CD4-positive, alpha-beta T cell treated with Interleukin-12 subunit alpha and Interleukin-12 subunit beta, for 1 hour (primary cell): ENCODE data around the gene DUSP9.

Experiments
- DNase-seq: peaks from one replicate; pipeline ENCODE4 v3.0.0-alpha.2; 2020

DUSP9 gene

GRCh38 chrX:153649178-153649914, 2.3 kb downstream of the DUSP9 start:
- DNase-seq: peak; percentile 44

GRCh38 chrX:153649915-153650782, 3.1 kb downstream of the DUSP9 start:
- no peak for DNase-seq

- DNase-seq: no peak
These were observed 4.0 kb downstream of the DUSP9 start for GRCh38 chrX:153650959-153651358.

- no peak for DNase-seq
These were observed 4.6 kb downstream of the DUSP9 start for GRCh38 chrX:153651540-153652079.

- DNase-seq: no peak
These were observed 6.6 kb downstream of the DUSP9 start for GRCh38 chrX:153653556-153653955.

GRCh38 chrX:153657161-153657560, 10.2 kb downstream of the DUSP9 start:
- no peak for DNase-seq

- DNase-seq: no peak
These were observed 12.3 kb downstream of the DUSP9 start for GRCh38 chrX:153659268-153659667.

- peak; percentile 61 for DNase-seq
These were observed 15.3 kb downstream of the DUSP9 start for GRCh38 chrX:153662266-153662665.

- no peak for DNase-seq
These were observed 18.8 kb downstream of the DUSP9 start for GRCh38 chrX:153665726-153666306.

- no peak for DNase-seq
These were observed 20.4 kb downstream of the DUSP9 start for GRCh38 chrX:153667281-153667955.

- peak; percentile 76 for DNase-seq
These were observed 21.0 kb downstream of the DUSP9 start for GRCh38 chrX:153667956-153668396.

- no peak for DNase-seq
These were observed 21.6 kb downstream of the DUSP9 start for GRCh38 chrX:153668423-153669173.

GRCh38 chrX:153669174-153669890, 22.3 kb downstream of the DUSP9 start:
- DNase-seq: peak; percentile 40

GRCh38 chrX:153669901-153670731, 23.1 kb downstream of the DUSP9 start:
- no peak for DNase-seq

- no peak for DNase-seq
These were observed 24.0 kb downstream of the DUSP9 start for GRCh38 chrX:153670748-153671588.

- no peak for DNase-seq
These were observed 24.9 kb downstream of the DUSP9 start for GRCh38 chrX:153671589-153672530.

GRCh38 chrX:153672531-153673427, 25.8 kb downstream of the DUSP9 start:
- DNase-seq: no peak
